ENCODE measurements around the gene TMEM156. TPM values are rescaled to one million over a fixed set of nuclear protein-coding genes. Genes with fewer than 3 reads are reported as not detected.
"Not testable (repeated sequence)": the region's sequence is repeated elsewhere in the genome, so short reads cannot be mapped to it uniquely, and the experiment has no call there.

Gene TMEM156
- total RNA-seq, 1 experiment from 2014 or later, result 240 TPM

GRCh38 chr4:39042366-39042765, 10.2 kb upstream of the TMEM156 start:
- Histone ChIP-seq H3K79me2 (ENCODE audit: low read length) (peaks cover 22% of the 10 kb centered on the region), H3K27ac (ENCODE audit: low read length) (peak overlapping the region; percentile 95), H3K4me3 (ENCODE audit: low read length) (0 out of 2 replicates have a peak overlapping the region, but pooled peaks have one; percentile 24), H3K36me3 (ENCODE audit: insufficient read depth, low read length) (peaks cover under 1% of the 10 kb centered on the region; the same call in 1 of the 2 replicates), H3K27me3 (ENCODE audit: low read length) (no peaks in the 10 kb centered on the region), H3K9ac (ENCODE audit: low read length) (peak overlapping the region; percentile 51), H2AFZ (ENCODE audit: low read length) (peak overlapping the region; percentile 35), H4K20me1 (ENCODE audit: insufficient read depth, low read depth, low read length) (no peaks in the 10 kb centered on the region), H3K9me3 (ENCODE audit: low read length) (no peaks in the 10 kb centered on the region), H3K9me2 (replicated peaks; ENCODE audit: insufficient read depth, low read length) (no peaks in the 10 kb centered on the region), H3K4me1 (ENCODE audit: low read length) (peaks cover 64% of the 10 kb centered on the region), H3K4me2 (ENCODE audit: low read depth, low read length, poor library complexity, severe bottlenecking) (peak overlapping the region; percentile 58)
- DNase-seq, result no peak

GRCh38 chr4:39039108-39039507, 6.9 kb upstream of the TMEM156 start:
- Histone ChIP-seq H3K4me2 (ENCODE audit: low read depth, low read length, poor library complexity, severe bottlenecking) (no peak overlapping the region), H4K20me1 (ENCODE audit: insufficient read depth, low read depth, low read length) (no peaks in the 10 kb centered on the region), H3K27ac (ENCODE audit: low read length) (peak overlapping the region; percentile 21; the same call in 1 of the 2 replicates), H3K4me1 (ENCODE audit: low read length) (peaks cover 78% of the 10 kb centered on the region), H3K9ac (ENCODE audit: low read length) (no peak overlapping the region), H3K9me3 (ENCODE audit: low read length) (no peaks in the 10 kb centered on the region), H3K9me2 (replicated peaks; ENCODE audit: insufficient read depth, low read length) (no peaks in the 10 kb centered on the region), H3K27me3 (ENCODE audit: low read length) (no peaks in the 10 kb centered on the region), H3K4me3 (ENCODE audit: low read length) (no peak overlapping the region), H3K79me2 (ENCODE audit: low read length) (no peaks in the 10 kb centered on the region; the same call in 1 of the 2 replicates), H2AFZ (ENCODE audit: low read length) (no peak overlapping the region), H3K36me3 (ENCODE audit: insufficient read depth, low read length) (no peaks in the 10 kb centered on the region)
- no peak for DNase-seq

GRCh38 chr4:39037941-39038340, 5.7 kb upstream of the TMEM156 start:
- Histone ChIP-seq H3K4me2 (ENCODE audit: low read depth, low read length, poor library complexity, severe bottlenecking) (peak overlapping the region; percentile 51), H3K36me3 (ENCODE audit: insufficient read depth, low read length) (no peaks in the 10 kb centered on the region), H2AFZ (ENCODE audit: low read length) (peak overlapping the region; percentile 22), H3K9me3 (ENCODE audit: low read length) (no peaks in the 10 kb centered on the region), H3K4me1 (ENCODE audit: low read length) (peaks cover 78% of the 10 kb centered on the region), H3K9ac (ENCODE audit: low read length) (peak overlapping the region; percentile 16), H4K20me1 (ENCODE audit: insufficient read depth, low read depth, low read length) (no peaks in the 10 kb centered on the region), H3K27me3 (ENCODE audit: low read length) (no peaks in the 10 kb centered on the region), H3K9me2 (replicated peaks; ENCODE audit: insufficient read depth, low read length) (no peaks in the 10 kb centered on the region), H3K79me2 (ENCODE audit: low read length) (no peaks in the 10 kb centered on the region), H3K4me3 (ENCODE audit: low read length) (no peak overlapping the region), H3K27ac (ENCODE audit: low read length) (peak overlapping the region; percentile 98)
- no peak for DNase-seq

GRCh38 chr4:39037491-39037825, 5.2 kb upstream of the TMEM156 start:
- Histone ChIP-seq H3K9me2 (replicated peaks; ENCODE audit: insufficient read depth, low read length) (no peaks in the 10 kb centered on the region), H3K79me2 (ENCODE audit: low read length) (no peaks in the 10 kb centered on the region), H3K36me3 (ENCODE audit: insufficient read depth, low read length) (no peaks in the 10 kb centered on the region), H4K20me1 (ENCODE audit: insufficient read depth, low read depth, low read length) (no peaks in the 10 kb centered on the region), H3K27me3 (ENCODE audit: low read length) (no peaks in the 10 kb centered on the region), H3K4me2 (ENCODE audit: low read depth, low read length, poor library complexity, severe bottlenecking) (peak overlapping the region; percentile 51), H3K4me3 (ENCODE audit: low read length) (no peak overlapping the region), H3K27ac (ENCODE audit: low read length) (peak overlapping the region; percentile 98), H3K9me3 (ENCODE audit: low read length) (no peaks in the 10 kb centered on the region), H2AFZ (ENCODE audit: low read length) (peak overlapping the region; percentile 22), H3K9ac (ENCODE audit: low read length) (peak overlapping the region; percentile 16), H3K4me1 (ENCODE audit: low read length) (peaks cover 78% of the 10 kb centered on the region)
- no peak for DNase-seq

GRCh38 chr4:39036172-39036571, 4.0 kb upstream of the TMEM156 start:
- no peaks in the 10 kb centered on the region for H4K20me1 ChIP-seq (ENCODE audit: insufficient read depth, low read depth, low read length)
- H3K9me2 ChIP-seq (replicated peaks; ENCODE audit: insufficient read depth, low read length), result no peaks in the 10 kb centered on the region
- no peak overlapping the region for H3K4me3 ChIP-seq (ENCODE audit: low read length)
- H3K9me3 ChIP-seq (ENCODE audit: low read length), result no peaks in the 10 kb centered on the region
- H3K79me2 ChIP-seq (ENCODE audit: low read length), result peaks cover 10% of the 10 kb centered on the region
- H3K4me1 ChIP-seq (ENCODE audit: low read length), result peaks cover 67% of the 10 kb centered on the region
- H2AFZ ChIP-seq (ENCODE audit: low read length), result peak overlapping the region; percentile 63; the same call in 1 of the 2 replicates
- H3K9ac ChIP-seq (ENCODE audit: low read length), result no peak overlapping the region
- peak overlapping the region; percentile 51 for H3K4me2 ChIP-seq (ENCODE audit: low read depth, low read length, poor library complexity, severe bottlenecking)
- H3K27me3 ChIP-seq (ENCODE audit: low read length), result no peaks in the 10 kb centered on the region
- H3K27ac ChIP-seq (ENCODE audit: low read length), result peak overlapping the region; percentile 98
- DNase-seq, result no peak
- no peaks in the 10 kb centered on the region for H3K36me3 ChIP-seq (ENCODE audit: insufficient read depth, low read length)

GRCh38 chr4:39031590-39032020, 604 bp downstream of the TMEM156 start:
- H3K4me1 ChIP-seq (ENCODE audit: low read length), result peaks cover 67% of the 10 kb centered on the region
- H3K9ac ChIP-seq (ENCODE audit: low read length), result peak overlapping the region; percentile 67
- DNase-seq, result not testable (repeated sequence)

GRCh38 chr4:39030725-39031124, 1.5 kb downstream of the TMEM156 start:
- Histone ChIP-seq H3K79me2 (ENCODE audit: low read length) (peaks cover 63% of the 10 kb centered on the region), H4K20me1 (ENCODE audit: insufficient read depth, low read depth, low read length) (no peaks in the 10 kb centered on the region), H3K4me1 (ENCODE audit: low read length) (peaks cover 58% of the 10 kb centered on the region), H3K9ac (ENCODE audit: low read length) (peak overlapping the region; percentile 67), H3K36me3 (ENCODE audit: insufficient read depth, low read length) (peaks cover 35% of the 10 kb centered on the region), H3K9me3 (ENCODE audit: low read length) (no peaks in the 10 kb centered on the region), H3K4me3 (ENCODE audit: low read length) (peak overlapping the region; percentile 66), H3K27me3 (ENCODE audit: low read length) (no peaks in the 10 kb centered on the region), H2AFZ (ENCODE audit: low read length) (no peak overlapping the region), H3K9me2 (replicated peaks; ENCODE audit: insufficient read depth, low read length) (no peaks in the 10 kb centered on the region), H3K4me2 (ENCODE audit: low read depth, low read length, poor library complexity, severe bottlenecking) (peak overlapping the region; percentile 68), H3K27ac (ENCODE audit: low read length) (peak overlapping the region; percentile 98)
- no peak for DNase-seq

More at GRCh38 chr4:39031590-39032020, 604 bp downstream of the TMEM156 start:
- not testable (repeated sequence) for H4K20me1 ChIP-seq (ENCODE audit: insufficient read depth, low read depth, low read length); H2AFZ ChIP-seq (ENCODE audit: low read length); H3K27me3 ChIP-seq (ENCODE audit: low read length); H3K9me2 ChIP-seq (replicated peaks; ENCODE audit: insufficient read depth, low read length); H3K9me3 ChIP-seq (ENCODE audit: low read length)
- Histone ChIP-seq H3K27ac (ENCODE audit: low read length) (peak overlapping the region; percentile 98), H3K36me3 (ENCODE audit: insufficient read depth, low read length) (peaks cover 26% of the 10 kb centered on the region), H3K4me2 (ENCODE audit: low read depth, low read length, poor library complexity, severe bottlenecking) (peak overlapping the region; percentile 68), H3K4me3 (ENCODE audit: low read length) (peak overlapping the region; percentile 66), H3K79me2 (ENCODE audit: low read length) (peaks cover 54% of the 10 kb centered on the region)

GRCh38 chr4:39029752-39030694, 2.2 kb downstream of the TMEM156 start:
- Histone ChIP-seq H3K9me3 (ENCODE audit: low read length) (no peaks in the 10 kb centered on the region), H3K9me2 (replicated peaks; ENCODE audit: insufficient read depth, low read length) (no peaks in the 10 kb centered on the region), H3K36me3 (ENCODE audit: insufficient read depth, low read length) (peaks cover 41% of the 10 kb centered on the region), H3K27ac (ENCODE audit: low read length) (peak overlapping the region; percentile 98), H3K9ac (ENCODE audit: low read length) (peak overlapping the region; percentile 67), H3K4me1 (ENCODE audit: low read length) (peaks cover 51% of the 10 kb centered on the region), H3K4me3 (ENCODE audit: low read length) (peak overlapping the region; percentile 66), H2AFZ (ENCODE audit: low read length) (no peak overlapping the region), H3K27me3 (ENCODE audit: low read length) (no peaks in the 10 kb centered on the region), H4K20me1 (ENCODE audit: insufficient read depth, low read depth, low read length) (no peaks in the 10 kb centered on the region), H3K79me2 (ENCODE audit: low read length) (peaks cover 70% of the 10 kb centered on the region), H3K4me2 (ENCODE audit: low read depth, low read length, poor library complexity, severe bottlenecking) (peak overlapping the region; percentile 68)
- peak; percentile 85 for DNase-seq
